Brain microvascular endothelial cell (primary cell): Measurements from ENCODE around the gene GPLD1.

Experiments used
- DNase-seq: peaks from one replicate; pipeline ENCODE4 v3.0.0-alpha.2; 2020
- H3K27ac ChIP-seq: fragments of 250-450 bp; sonication (Bioruptor Pico); 2 replicates; pipeline ENCODE4 v1.5.1; 2020; ENCODE audit warnings: mild to moderate bottlenecking, moderate library complexity
- H3K27me3 ChIP-seq: fragments of 250-450 bp; sonication (Bioruptor Pico); replicated peaks from 2 replicates; pipeline ENCODE4 v1.5.1; 2020; ENCODE audit warnings: mild to moderate bottlenecking
- H3K36me3 ChIP-seq: fragments of 250-450 bp; sonication (Bioruptor Pico); replicated peaks from 2 replicates; pipeline ENCODE4 v1.5.1; 2020; ENCODE audit warnings: mild to moderate bottlenecking
- H3K4me3 ChIP-seq: 2 replicates; pipeline ENCODE4 v1.5.1; 2011; ENCODE audit warnings: low read depth, mild to moderate bottlenecking, control low read depth, low read length, moderate library complexity
- CTCF ChIP-seq: IDR thresholded peaks from 2 replicates; pipeline ENCODE4 v1.5.1; 2011; ENCODE audit warnings: low read depth, mild to moderate bottlenecking, moderate library complexity, low read length, control low read depth, inconsistent platforms; ENCODE audit errors: missing control alignments
- in situ Hi-C: cut with HindIII; loops from 2 replicates; pipeline ENCODE4 v1.10.0; 2017; ENCODE audit warnings: low sequenced_read_pairs, low pct_ligation_motif_present

GPLD1 gene

GRCh38 chr6:24448828-24449525 is 40.4 kb downstream of the GPLD1 start:
- no peak for TF ChIP-seq CTCF
- no peak for DNase-seq
- Histone ChIP-seq H3K36me3 (no peaks in the 10 kb centered on the region), H3K27me3 (no peaks in the 10 kb centered on the region), H3K27ac (no peak overlapping the region), H3K4me3 (no peak overlapping the region)
- in situ Hi-C loops, result no loop called here

DNA sequence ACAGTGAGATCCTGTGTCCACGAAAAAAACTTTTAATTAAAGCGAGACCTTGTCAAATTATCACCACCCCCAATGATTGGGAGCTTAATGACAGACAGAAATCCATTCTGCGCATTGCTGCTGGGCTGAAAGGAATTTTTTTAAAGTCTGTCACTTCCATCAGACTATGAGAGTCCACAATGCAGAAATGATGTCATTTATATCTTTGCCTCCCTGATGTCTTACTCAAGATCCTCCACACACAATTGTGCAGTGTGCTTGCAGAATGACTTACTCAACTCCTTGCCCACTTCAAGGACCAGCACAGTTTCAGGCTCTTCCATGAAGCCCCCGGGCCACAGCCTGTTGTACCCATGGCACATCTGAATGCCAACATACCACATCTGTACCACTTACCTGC is 41.0 kb downstream of the GPLD1 start:
- in situ Hi-C loops, result no loop called here
- no peak overlapping the region for H3K4me3 ChIP-seq
- H3K27me3 ChIP-seq, result no peaks in the 10 kb centered on the region
- no peak for DNase-seq
- no peaks in the 10 kb centered on the region for H3K36me3 ChIP-seq
- TF ChIP-seq CTCF, result no peak
- no peak overlapping the region for H3K27ac ChIP-seq

DNA sequence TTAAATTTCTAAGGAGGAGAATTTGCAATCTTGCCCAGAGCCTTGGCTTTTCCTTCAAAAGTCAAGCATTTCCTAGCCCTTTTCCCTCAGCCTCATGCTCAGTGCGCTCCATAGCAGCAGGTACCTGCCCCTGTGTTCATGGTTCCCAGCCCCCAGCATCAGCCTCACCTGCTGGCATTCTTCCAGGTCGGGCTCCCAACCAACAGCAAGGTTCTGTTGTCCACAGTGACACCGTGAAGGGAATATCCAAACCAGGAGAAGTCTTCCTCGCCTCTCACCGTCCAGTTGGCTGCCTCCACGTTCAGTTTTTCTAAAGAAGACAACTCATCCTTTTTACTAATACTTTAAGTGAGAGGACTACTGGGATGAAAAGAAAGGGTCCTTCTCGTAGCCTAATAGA is 42.7 kb downstream of the GPLD1 start:
- H3K27me3 ChIP-seq, result no peaks in the 10 kb centered on the region
- TF ChIP-seq CTCF, result no peak
- in situ Hi-C loops, result no loop called here
- DNase-seq, result no peak
- no peaks in the 10 kb centered on the region for H3K36me3 ChIP-seq
- no peak overlapping the region for H3K4me3 ChIP-seq
- H3K27ac ChIP-seq, result no peak overlapping the region

- H3K4me3 ChIP-seq, result no peak overlapping the region
- no peak overlapping the region for H3K27ac ChIP-seq
- TF ChIP-seq CTCF, result no peak
- H3K27me3 ChIP-seq, result no peaks in the 10 kb centered on the region
- in situ Hi-C loops, result no loop called here
- no peak for DNase-seq
- H3K36me3 ChIP-seq, result no peaks in the 10 kb centered on the region
Measured at GRCh38 chr6:24445704-24446103, 43.7 kb downstream of the GPLD1 start.

DNA sequence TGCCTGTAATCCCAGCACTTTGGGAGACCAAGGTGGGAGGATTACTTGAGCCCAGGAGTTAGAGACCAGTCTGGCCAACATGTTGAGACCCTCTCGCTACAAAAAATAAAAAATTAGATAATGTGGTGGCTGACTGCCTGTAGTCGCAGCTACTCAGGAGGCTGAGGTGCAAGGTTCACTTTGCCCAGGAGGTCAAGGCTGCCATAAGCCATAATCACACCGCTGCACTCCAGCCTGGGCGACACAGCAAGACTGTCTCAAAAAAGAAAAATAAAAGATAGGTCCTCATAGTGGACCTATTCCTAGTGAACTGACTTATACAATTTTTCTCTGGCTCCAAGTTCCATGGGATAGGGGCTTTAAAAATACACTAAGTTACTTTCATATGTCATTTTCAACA is 44.8 kb downstream of the GPLD1 start:
- no peaks in the 10 kb centered on the region for H3K36me3 ChIP-seq
- no peak for DNase-seq
- no peak overlapping the region for H3K4me3 ChIP-seq
- no peak for TF ChIP-seq CTCF
- H3K27me3 ChIP-seq, result no peaks in the 10 kb centered on the region
- H3K27ac ChIP-seq, result no peak overlapping the region
- in situ Hi-C loops, result no loop called here

GRCh38 chr6:24441599-24441904 is 47.8 kb downstream of the GPLD1 start:
- DNase-seq, result no peak
- Histone ChIP-seq H3K36me3 (no peaks in the 10 kb centered on the region), H3K4me3 (no peak overlapping the region), H3K27me3 (no peaks in the 10 kb centered on the region), H3K27ac (no peak overlapping the region)
- in situ Hi-C loops, result no loop called here
- no peak for TF ChIP-seq CTCF
